AG09319 (cell line): ENCODE measurements around the gene CLIC5.

Source experiments
- DNase-seq: peaks from one replicate; pipeline ENCODE4 v3.0.0-alpha.2; 2010; ENCODE audit warnings: low read depth; ENCODE audit errors: extremely low read depth
- TF ChIP-seq, protein P1 (sequence below): IDR thresholded peaks from 2 replicates; pipeline ENCODE4 v1.5.1; 2011; ENCODE audit warnings: low read depth, mild to moderate bottlenecking, inconsistent platforms, low read length, moderate library complexity

Gene CLIC5

GRCh38 chr6:45991189-45991588 is 24.5 kb downstream of the CLIC5 start:
- no peak for DNase-seq
- TF ChIP-seq, protein P1, sequence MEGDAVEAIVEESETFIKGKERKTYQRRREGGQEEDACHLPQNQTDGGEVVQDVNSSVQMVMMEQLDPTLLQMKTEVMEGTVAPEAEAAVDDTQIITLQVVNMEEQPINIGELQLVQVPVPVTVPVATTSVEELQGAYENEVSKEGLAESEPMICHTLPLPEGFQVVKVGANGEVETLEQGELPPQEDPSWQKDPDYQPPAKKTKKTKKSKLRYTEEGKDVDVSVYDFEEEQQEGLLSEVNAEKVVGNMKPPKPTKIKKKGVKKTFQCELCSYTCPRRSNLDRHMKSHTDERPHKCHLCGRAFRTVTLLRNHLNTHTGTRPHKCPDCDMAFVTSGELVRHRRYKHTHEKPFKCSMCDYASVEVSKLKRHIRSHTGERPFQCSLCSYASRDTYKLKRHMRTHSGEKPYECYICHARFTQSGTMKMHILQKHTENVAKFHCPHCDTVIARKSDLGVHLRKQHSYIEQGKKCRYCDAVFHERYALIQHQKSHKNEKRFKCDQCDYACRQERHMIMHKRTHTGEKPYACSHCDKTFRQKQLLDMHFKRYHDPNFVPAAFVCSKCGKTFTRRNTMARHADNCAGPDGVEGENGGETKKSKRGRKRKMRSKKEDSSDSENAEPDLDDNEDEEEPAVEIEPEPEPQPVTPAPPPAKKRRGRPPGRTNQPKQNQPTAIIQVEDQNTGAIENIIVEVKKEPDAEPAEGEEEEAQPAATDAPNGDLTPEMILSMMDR = no peak

DNA sequence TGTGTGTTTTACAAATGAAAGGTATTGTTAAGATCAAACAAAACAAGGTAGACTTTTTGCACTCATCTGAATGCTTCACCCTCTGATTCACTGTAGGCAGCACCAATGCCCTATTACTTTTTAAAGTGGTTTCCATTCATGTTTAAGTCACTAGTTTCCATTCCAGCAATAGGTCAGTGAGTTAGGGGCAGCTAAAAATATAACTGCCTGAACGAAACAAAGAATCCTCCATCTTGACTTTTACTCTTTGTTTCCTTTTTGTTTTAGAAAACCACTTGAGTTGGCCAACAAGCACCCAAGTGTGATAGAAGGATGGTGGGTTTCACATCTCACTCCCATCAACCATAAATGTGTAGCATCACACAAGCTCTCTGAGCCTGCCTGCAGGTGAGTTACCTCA is 25.5 kb downstream of the CLIC5 start:
- no peak for DNase-seq
- TF ChIP-seq, protein P1 = no peak

- DNase-seq = no peak
- TF ChIP-seq, protein P1 = no peak
These were observed 27.0 kb downstream of the CLIC5 start for GRCh38 chr6:45988635-45989034.

- no peak for DNase-seq
- TF ChIP-seq, protein P1 = no peak
These were observed 27.8 kb downstream of the CLIC5 start for GRCh38 chr6:45987856-45988255.

GRCh38 chr6:45986746-45987274 is 28.9 kb downstream of the CLIC5 start:
- TF ChIP-seq, protein P1 = no peak
- no peak for DNase-seq

GRCh38 chr6:45984788-45985425 is 30.8 kb downstream of the CLIC5 start:
- TF ChIP-seq, protein P1 = no peak
- DNase-seq = no peak

GRCh38 chr6:45984347-45984746 is 31.3 kb downstream of the CLIC5 start:
- no peak for DNase-seq
- TF ChIP-seq, protein P1 = no peak
